Testis (tissue), 3 donors: Measurements from ENCODE around the gene VSIG8. TPM values are rescaled to one million over a fixed set of nuclear protein-coding genes. Genes with fewer than 3 reads are reported as not detected.

Experiments used
- DNase-seq: peaks from one replicate; pipeline ENCODE4 v3.0.0-alpha.2; 2019
- H3K27ac ChIP-seq, 2 donors: fragments of 200-600 bp; sonication (generic); one replicate each; pipeline ENCODE4 v1.5.1; 2019
- H3K27me3 ChIP-seq: fragments of 200-600 bp; sonication (generic); one replicate; pipeline ENCODE4 v1.5.1; 2019
- H3K36me3 ChIP-seq: fragments of 200-600 bp; sonication (generic); one replicate; pipeline ENCODE4 v1.5.1; 2017; ENCODE audit warnings: low read depth; ENCODE audit errors: missing control alignments
- H3K4me1 ChIP-seq: fragments of 200-600 bp; sonication (generic); one replicate; pipeline ENCODE4 v1.5.1; 2019
- H3K4me3 ChIP-seq, 2 donors: fragments of 200-600 bp; sonication (generic); one replicate each; pipeline ENCODE4 v1.5.1; 2017 to 2019
- H3K9me3 ChIP-seq: fragments of 200-600 bp; sonication (generic); one replicate; pipeline ENCODE4 v1.5.1; 2017
- CTCF ChIP-seq, 3 experiments: fragments of 450-650 bp in 2 of 3; fragments of 200-600 bp in 1 of 3; sonication (generic) in 1 of 3; IDR thresholded peaks; one replicate each; pipeline ENCODE4 v1.5.1; 2016 to 2019; ENCODE audit warnings: antibody characterized with exemption in 3 of 3, mild to moderate bottlenecking in 2 of 3, moderate library complexity in 1 of 3
- POLR2A ChIP-seq: fragments of 450-650 bp; IDR thresholded peaks from one replicate; pipeline ENCODE4 v1.6.1; 2017; ENCODE audit warnings: antibody characterized with exemption, mild to moderate bottlenecking, moderate library complexity
- WGBS, 2 donors: methylation state at CpG; one replicate each; pipeline ENCODE4 v1.1.5; 2018; 5-methylcytosine and 5-hydroxymethylcytosine counted together
- intact Hi-C: fragments of 100-400 bp; cut with DNase I; formaldehyde crosslinking; loops from one replicate; pipeline ENCODE4 v1.15.1; 2023; ENCODE audit warnings: low total_unique reads
- microRNA-seq, 2 donors: library from miRNA; unstranded; fragments of <30 nt; microRNA quantifications; one replicate each; pipeline ENCODE4, GENCODE V29; 2016; ENCODE audit warnings: borderline number of aligned reads in 2 of 2, borderline replicate concordance in 1 of 2
- polyA plus RNA-seq: library from polyadenylated mRNA; stranded (reverse); fragments of 350-450 nt; fragmentation: Illumina TruSeq; extraction: RNeasy Lipid Tissue Mini Kit (QIAGEN cat#74804); gene quantifications from one replicate; pipeline ENCODE4 v1.2.3, GENCODE V29; 2014; ENCODE audit warnings: low read depth, low replicate concordance; ENCODE audit not compliant: insufficient read depth
- small RNA-seq, 2 donors: library from RNA; depleted of rRNA; stranded (forward); fragments of <200 nt; gene quantifications; one replicate each; pipeline ENCODE3, GENCODE V24; 2016
- total RNA-seq, 2 donors: library from RNA; depleted of rRNA; stranded (reverse); fragments of >200 nt; gene quantifications; one replicate each; pipeline ENCODE4 v1.2.3, GENCODE V29; 2016

Gene VSIG8
- total and polyA plus RNA-seq, 3 donors from 2014 or later, result 0.43 to 0.55 TPM; not detected in 1

- Histone ChIP-seq H3K9me3 (no peaks in the 10 kb centered on the region), H3K27me3 (no peaks in the 10 kb centered on the region), H3K36me3 (no peaks in the 10 kb centered on the region), H3K27ac (no peak overlapping the region), H3K4me3 (no peak overlapping the region), H3K4me1 (no peaks in the 10 kb centered on the region)
- no peak for TF ChIP-seq POLR2A
- no peak for TF ChIP-seq CTCF (IDR thresholded peaks at IDR 0.05)
- DNase-seq, result no peak
- intact Hi-C loops, result no loop called here
- WGBS, 2 donors, result 82 to 87% methylated on average over 8 to 9 of the region's 9 CpGs
Measured at GRCh38 chr1:159821171-159821867, 41.1 kb downstream of the VSIG8 start.

GRCh38 chr1:159817276-159818041 lies 45.0 kb downstream of the VSIG8 start:
- DNase-seq, result no peak
- Histone ChIP-seq H3K36me3 (no peaks in the 10 kb centered on the region), H3K4me3 (no peak overlapping the region), H3K27ac (no peak overlapping the region), H3K4me1 (no peaks in the 10 kb centered on the region), H3K27me3 (no peaks in the 10 kb centered on the region), H3K9me3 (no peaks in the 10 kb centered on the region)
- WGBS, 2 donors, result 90 to 91% methylated on average over 11 of the region's 11 CpGs
- TF ChIP-seq POLR2A (no peak), CTCF (IDR thresholded peaks at IDR 0.05) (no peak)
- intact Hi-C loops, result no loop called here

GRCh38 chr1:159815926-159816325 lies 46.5 kb downstream of the VSIG8 start:
- WGBS, 2 donors, result 87 to 97% methylated on average over 8 of the region's 8 CpGs
- H3K9me3 ChIP-seq, result no peaks in the 10 kb centered on the region
- no peak overlapping the region for H3K27ac ChIP-seq
- no peak overlapping the region for H3K4me3 ChIP-seq
- TF ChIP-seq CTCF (IDR thresholded peaks at IDR 0.05) (no peak), POLR2A (no peak)
- no peaks in the 10 kb centered on the region for H3K4me1 ChIP-seq
- intact Hi-C loops, result no loop called here
- H3K27me3 ChIP-seq, result no peaks in the 10 kb centered on the region
- DNase-seq, result no peak
- H3K36me3 ChIP-seq, result no peaks in the 10 kb centered on the region

- Histone ChIP-seq H3K27me3 (no peaks in the 10 kb centered on the region), H3K36me3 (no peaks in the 10 kb centered on the region), H3K9me3 (no peaks in the 10 kb centered on the region), H3K4me3 (no peak overlapping the region), H3K4me1 (peaks cover 10% of the 10 kb centered on the region), H3K27ac (no peak overlapping the region)
- intact Hi-C loops, result no loop called here
- DNase-seq, result no peak
- WGBS, 2 donors, result 27 to 47% methylated on average over 2 of the region's 2 CpGs
- TF ChIP-seq POLR2A, result no peak
- TF ChIP-seq CTCF (IDR thresholded peaks at IDR 0.05), result no peak
Measured at GRCh38 chr1:159804924-159805323, 57.5 kb downstream of the VSIG8 start.

Small RNA genes within 50 kb of the gene (microRNA-seq; reads per million reads assigned to microRNA genes)
- gene MIR4259, result 0 reads per million in 2 donors

Small RNA genes within 50 kb of the gene (small RNA-seq; reads per million reads assigned to genes)
- gene MIR4259 (0 reads per million in 2 donors), gene RF00570 (0.09 reads per million in 2 donors)

Other genes with a start within 250 kb of the VSIG8 start
- gene CRP, start 148.1 kb downstream of the VSIG8 start, total RNA-seq, result under 1 TPM; 0.16 to 0.37 TPM
- gene CRP, start 148.1 kb downstream of the VSIG8 start, polyA plus RNA-seq, result 0.74 TPM
- 10 to 100 TPM; 38.3 to 51.0 TPM for gene DUSP23, start 81.7 kb downstream of the VSIG8 start, total RNA-seq
- gene DUSP23, start 81.7 kb downstream of the VSIG8 start, polyA plus RNA-seq, result 26.2 TPM
- gene FCRL6, start 60.3 kb downstream of the VSIG8 start, total RNA-seq, result under 1 TPM in 1 of 2 donors, not detected in 1; 0.56 TPM
- gene FCRL6, start 60.3 kb downstream of the VSIG8 start, polyA plus RNA-seq, result 1.3 TPM
- gene SLAMF8, start 35.8 kb downstream of the VSIG8 start, total RNA-seq, result under 1 TPM; 0.47 to 0.74 TPM
- gene SLAMF8, start 35.8 kb downstream of the VSIG8 start, polyA plus RNA-seq, result 5.3 TPM
- 10 to 100 TPM; 13.0 to 30.4 TPM for gene CFAP45, start 37.5 kb upstream of the VSIG8 start, total RNA-seq
- 59.6 TPM for gene CFAP45, start 37.5 kb upstream of the VSIG8 start, polyA plus RNA-seq
- gene TAGLN2, start 62.9 kb upstream of the VSIG8 start, total RNA-seq, result 100 to 1,000 TPM; 204 to 389 TPM
- gene TAGLN2, start 62.9 kb upstream of the VSIG8 start, polyA plus RNA-seq, result 305 TPM
- 10 to 100 TPM in 1 of 2 donors, 1 to 10 TPM in 1; 4.8 to 10.2 TPM for gene IGSF9, start 83.0 kb upstream of the VSIG8 start, total RNA-seq
- gene IGSF9, start 83.0 kb upstream of the VSIG8 start, polyA plus RNA-seq, result 7.9 TPM
- gene SLAMF9, start 91.6 kb upstream of the VSIG8 start, total RNA-seq, result 1 to 10 TPM in 1 of 2 donors, not detected in 1; 2.0 TPM
- gene SLAMF9, start 91.6 kb upstream of the VSIG8 start, polyA plus RNA-seq, result 0.74 TPM
- 1 to 10 TPM; 5.1 to 6.5 TPM for gene PIGM, start 169.3 kb upstream of the VSIG8 start, total RNA-seq
- 9.1 TPM for gene PIGM, start 169.3 kb upstream of the VSIG8 start, polyA plus RNA-seq
- gene KCNJ10, start 207.5 kb upstream of the VSIG8 start, total RNA-seq, result 1 to 10 TPM in 1 of 2 donors, under 1 TPM in 1; 0.79 to 1.5 TPM
- gene KCNJ10, start 207.5 kb upstream of the VSIG8 start, polyA plus RNA-seq, result 1.9 TPM
- under 1 TPM; 0.55 to 0.68 TPM for gene KCNJ9, start 218.9 kb upstream of the VSIG8 start, total RNA-seq
- 0.37 TPM for gene KCNJ9, start 218.9 kb upstream of the VSIG8 start, polyA plus RNA-seq
- 100 to 1,000 TPM; 104 to 119 TPM for gene IGSF8, start 236.0 kb upstream of the VSIG8 start, total RNA-seq
- gene IGSF8, start 236.0 kb upstream of the VSIG8 start, polyA plus RNA-seq, result 79.8 TPM